ENCODE measurements around the gene DLGAP1.

Gene DLGAP1

DNA sequence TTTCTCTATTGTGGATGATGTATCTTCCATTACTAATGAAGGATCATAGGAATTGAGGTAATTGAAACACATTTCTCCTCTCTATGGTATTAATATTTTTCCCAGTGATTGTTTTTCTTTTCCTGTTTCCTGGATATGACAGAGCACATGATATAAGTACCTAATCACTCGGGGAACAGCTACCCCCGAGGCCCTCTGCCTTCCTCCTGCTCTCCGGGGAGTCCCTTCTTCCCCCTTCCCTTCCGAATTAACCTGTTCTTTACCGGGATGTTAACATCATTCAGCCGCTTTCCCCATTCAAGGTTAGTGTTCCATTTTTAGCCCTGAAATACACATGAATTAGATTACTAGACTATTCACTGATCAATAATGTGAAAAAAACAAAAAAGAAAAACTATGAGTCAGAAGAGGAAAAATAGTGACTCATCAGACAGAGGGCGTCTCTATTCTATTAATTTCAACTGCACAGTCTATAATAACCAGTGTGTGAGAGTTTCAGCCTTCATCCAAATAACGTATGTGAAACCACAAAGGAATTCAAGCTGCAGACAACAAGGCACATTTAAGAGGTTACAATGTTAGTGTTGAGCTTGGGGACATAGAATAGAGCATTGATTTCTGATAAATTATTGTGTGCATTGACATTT lies 450.8 kb downstream of the DLGAP1 start:
- TF ChIP-seq SUZ12 (IDR thresholded peaks at IDR 0.05; ENCODE audit: extremely low read depth, insufficient read depth, insufficient read length) (no peak), YY1 (IDR thresholded peaks at IDR 0.05; ENCODE audit: insufficient read depth, insufficient read length) (no peak), ZNF274 (IDR thresholded peaks at IDR 0.05; ENCODE audit: low read depth, low read length) (no peak)
- no peaks in the 10 kb centered on the region for H3K9me3 ChIP-seq (ENCODE audit: insufficient read depth, low read length)
- no peak for DNase-seq (ENCODE audit: low read depth, low spot score)
- no peaks in the 10 kb centered on the region for H3K27me3 ChIP-seq (ENCODE audit: insufficient read depth, insufficient read length)
- H3K4me1 ChIP-seq (ENCODE audit: insufficient read depth, insufficient read length), result no peaks in the 10 kb centered on the region
- no peaks in the 10 kb centered on the region for H3K36me3 ChIP-seq (ENCODE audit: insufficient read depth, insufficient read length, low read length)
- H3K9ac ChIP-seq (ENCODE audit: insufficient read length, low read depth), result no peak overlapping the region
- H3K4me3 ChIP-seq (ENCODE audit: insufficient read length, low read depth), result no peak overlapping the region

DNA sequence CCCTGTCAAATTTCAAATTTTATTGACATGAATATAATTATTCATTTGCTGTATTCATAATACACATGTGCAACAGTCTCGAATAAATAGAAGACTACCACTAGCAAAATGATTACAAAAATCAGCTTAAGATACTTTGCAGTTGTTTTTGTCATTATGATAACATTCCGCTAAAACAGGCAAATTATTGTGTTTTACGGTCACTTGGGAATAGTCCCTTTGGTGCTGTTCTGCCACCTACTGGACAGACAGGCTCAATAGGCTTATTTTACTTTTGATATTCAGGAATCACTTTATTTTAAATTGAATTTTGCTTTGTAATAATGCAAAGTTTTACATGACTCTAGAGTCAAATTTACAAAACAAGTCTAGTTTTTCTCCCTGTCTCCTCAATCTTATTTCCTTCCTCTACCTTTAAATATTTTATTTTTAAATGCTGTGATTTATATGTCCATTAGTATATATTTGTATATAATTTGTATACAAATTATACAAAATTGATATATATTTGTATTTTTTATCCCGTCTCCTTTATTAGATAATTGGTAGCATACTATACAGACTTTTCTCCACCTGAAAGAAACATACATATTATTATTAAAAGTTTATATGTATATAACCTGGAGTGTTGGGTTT lies 456.3 kb downstream of the DLGAP1 start:
- no peak overlapping the region for H3K4me3 ChIP-seq (ENCODE audit: insufficient read length, low read depth)
- no peak for DNase-seq (ENCODE audit: low read depth, low spot score)
- H3K4me1 ChIP-seq (ENCODE audit: insufficient read depth, insufficient read length), result no peaks in the 10 kb centered on the region
- no peaks in the 10 kb centered on the region for H3K36me3 ChIP-seq (ENCODE audit: insufficient read depth, insufficient read length, low read length)
- H3K9ac ChIP-seq (ENCODE audit: insufficient read length, low read depth), result no peak overlapping the region
- no peak for TF ChIP-seq ZNF274 (IDR thresholded peaks at IDR 0.05; ENCODE audit: low read depth, low read length)
- no peak for TF ChIP-seq SUZ12 (IDR thresholded peaks at IDR 0.05; ENCODE audit: extremely low read depth, insufficient read depth, insufficient read length)
- no peak for TF ChIP-seq YY1 (IDR thresholded peaks at IDR 0.05; ENCODE audit: insufficient read depth, insufficient read length)
- no peaks in the 10 kb centered on the region; the same call in 1 of the 2 replicates for H3K9me3 ChIP-seq (ENCODE audit: insufficient read depth, low read length)
- H3K27me3 ChIP-seq (ENCODE audit: insufficient read depth, insufficient read length), result no peaks in the 10 kb centered on the region

DNA sequence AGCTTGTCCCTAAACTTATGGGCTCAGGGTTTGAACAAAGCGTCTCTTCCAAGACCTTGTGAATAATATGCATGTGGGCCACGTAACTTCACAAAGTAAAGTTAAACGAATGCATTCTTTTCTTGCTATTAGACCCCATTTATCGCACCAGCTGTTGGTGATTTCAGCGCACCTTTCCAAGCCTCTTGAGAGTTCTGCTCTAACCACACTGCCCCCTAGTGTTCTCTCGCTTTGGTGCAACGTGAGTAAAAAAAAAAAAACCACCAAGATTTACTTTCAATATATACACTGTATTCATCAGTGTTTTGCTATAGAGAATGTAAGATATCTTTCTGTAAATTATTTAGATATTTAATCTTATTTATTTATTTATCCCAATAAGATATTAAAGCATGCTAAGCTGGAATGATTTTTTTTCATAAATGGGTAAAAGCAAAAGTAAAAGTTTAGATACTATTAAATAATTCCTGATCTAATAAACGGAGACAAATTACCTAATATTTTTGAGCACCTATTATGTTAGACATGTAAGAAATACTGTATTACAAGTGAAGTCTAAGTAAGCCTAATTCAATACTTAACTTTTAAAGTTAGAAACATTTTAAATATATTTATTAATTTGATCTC lies 459.5 kb downstream of the DLGAP1 start:
- Histone ChIP-seq H3K4me1 (ENCODE audit: insufficient read depth, insufficient read length) (no peaks in the 10 kb centered on the region), H3K27me3 (ENCODE audit: insufficient read depth, insufficient read length) (no peaks in the 10 kb centered on the region), H3K9ac (ENCODE audit: insufficient read length, low read depth) (no peak overlapping the region), H3K36me3 (ENCODE audit: insufficient read depth, insufficient read length, low read length) (no peaks in the 10 kb centered on the region), H3K4me3 (ENCODE audit: insufficient read length, low read depth) (no peak overlapping the region), H3K9me3 (ENCODE audit: insufficient read depth, low read length) (no peaks in the 10 kb centered on the region; the same call in 1 of the 2 replicates)
- no peak for TF ChIP-seq ZNF274 (IDR thresholded peaks at IDR 0.05; ENCODE audit: low read depth, low read length)
- no peak for TF ChIP-seq YY1 (IDR thresholded peaks at IDR 0.05; ENCODE audit: insufficient read depth, insufficient read length)
- TF ChIP-seq SUZ12 (IDR thresholded peaks at IDR 0.05; ENCODE audit: extremely low read depth, insufficient read depth, insufficient read length), result no peak
- peak; percentile 63 for DNase-seq (ENCODE audit: low read depth, low spot score)

GRCh38 chr18:3993941-3994687 lies 461.0 kb downstream of the DLGAP1 start:
- H3K27me3 ChIP-seq (ENCODE audit: insufficient read depth, insufficient read length), result no peaks in the 10 kb centered on the region
- no peaks in the 10 kb centered on the region for H3K4me1 ChIP-seq (ENCODE audit: insufficient read depth, insufficient read length)
- TF ChIP-seq SUZ12 (IDR thresholded peaks at IDR 0.05; ENCODE audit: extremely low read depth, insufficient read depth, insufficient read length), result no peak
- no peak for TF ChIP-seq ZNF274 (IDR thresholded peaks at IDR 0.05; ENCODE audit: low read depth, low read length)
- TF ChIP-seq YY1 (IDR thresholded peaks at IDR 0.05; ENCODE audit: insufficient read depth, insufficient read length), result no peak
- no peak overlapping the region for H3K4me3 ChIP-seq (ENCODE audit: insufficient read length, low read depth)
- DNase-seq (ENCODE audit: low read depth, low spot score), result no peak
- H3K9me3 ChIP-seq (ENCODE audit: insufficient read depth, low read length), result no peaks in the 10 kb centered on the region; the same call in 1 of the 2 replicates
- no peak overlapping the region for H3K9ac ChIP-seq (ENCODE audit: insufficient read length, low read depth)
- no peaks in the 10 kb centered on the region for H3K36me3 ChIP-seq (ENCODE audit: insufficient read depth, insufficient read length, low read length)

- Histone ChIP-seq H3K36me3 (ENCODE audit: insufficient read depth, insufficient read length, low read length) (no peaks in the 10 kb centered on the region), H3K4me1 (ENCODE audit: insufficient read depth, insufficient read length) (no peaks in the 10 kb centered on the region), H3K27me3 (ENCODE audit: insufficient read depth, insufficient read length) (no peaks in the 10 kb centered on the region), H3K9me3 (ENCODE audit: insufficient read depth, low read length) (no peaks in the 10 kb centered on the region), H3K4me3 (ENCODE audit: insufficient read length, low read depth) (no peak overlapping the region), H3K9ac (ENCODE audit: insufficient read length, low read depth) (no peak overlapping the region)
- TF ChIP-seq ZNF274 (IDR thresholded peaks at IDR 0.05; ENCODE audit: low read depth, low read length) (no peak), YY1 (IDR thresholded peaks at IDR 0.05; ENCODE audit: insufficient read depth, insufficient read length) (no peak)
- no peak for DNase-seq (ENCODE audit: low read depth, low spot score)
Observed at GRCh38 chr18:3985664-3986063, 469.4 kb downstream of the DLGAP1 start.

DNA sequence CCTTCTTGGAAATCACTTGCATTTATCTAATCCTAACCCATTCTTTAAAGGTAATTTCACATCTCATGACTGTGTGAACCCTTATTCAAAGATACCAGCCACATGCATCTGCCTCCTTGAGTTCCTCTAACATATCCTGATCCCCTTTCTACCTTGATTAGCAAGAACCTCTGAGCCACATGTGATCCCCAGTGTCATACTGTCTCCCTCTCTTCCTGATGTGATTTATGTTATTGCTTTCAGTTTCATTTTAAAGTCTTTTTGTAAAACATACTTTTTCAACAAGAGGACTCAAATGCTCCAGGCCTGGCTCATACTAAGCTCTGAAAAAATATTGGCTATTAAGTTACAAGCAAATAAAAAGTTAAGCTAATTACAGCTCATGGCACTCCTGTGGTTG lies 470.1 kb downstream of the DLGAP1 start:
- H3K4me1 ChIP-seq (ENCODE audit: insufficient read depth, insufficient read length), result no peaks in the 10 kb centered on the region
- H3K36me3 ChIP-seq (ENCODE audit: insufficient read depth, insufficient read length, low read length), result no peaks in the 10 kb centered on the region
- no peak for DNase-seq (ENCODE audit: low read depth, low spot score)
- H3K9ac ChIP-seq (ENCODE audit: insufficient read length, low read depth), result no peak overlapping the region
- no peaks in the 10 kb centered on the region for H3K9me3 ChIP-seq (ENCODE audit: insufficient read depth, low read length)
- H3K27me3 ChIP-seq (ENCODE audit: insufficient read depth, insufficient read length), result no peaks in the 10 kb centered on the region
- TF ChIP-seq YY1 (IDR thresholded peaks at IDR 0.05; ENCODE audit: insufficient read depth, insufficient read length) (no peak), SUZ12 (IDR thresholded peaks at IDR 0.05; ENCODE audit: extremely low read depth, insufficient read depth, insufficient read length) (no peak), ZNF274 (IDR thresholded peaks at IDR 0.05; ENCODE audit: low read depth, low read length) (no peak)
- no peak overlapping the region for H3K4me3 ChIP-seq (ENCODE audit: insufficient read length, low read depth)
